CD1c-positive myeloid dendritic cell (primary cell): ENCODE results near the gene CLIP1.
"Not testable (repeated sequence)": the region's sequence is repeated elsewhere in the genome, so short reads cannot be mapped to it uniquely, and the experiment has no call there.

Experiments
- DNase-seq: peaks from one replicate; pipeline ENCODE4 v3.0.0-alpha.2; 2016; ENCODE audit errors: extremely low spot score

Gene CLIP1

GRCh38 chr12:122397981-122398380 is 24.5 kb downstream of the CLIP1 start:
- not testable (repeated sequence) for DNase-seq

- DNase-seq: no peak
Observed at GRCh38 chr12:122395319-122395718, 27.1 kb downstream of the CLIP1 start.

DNA sequence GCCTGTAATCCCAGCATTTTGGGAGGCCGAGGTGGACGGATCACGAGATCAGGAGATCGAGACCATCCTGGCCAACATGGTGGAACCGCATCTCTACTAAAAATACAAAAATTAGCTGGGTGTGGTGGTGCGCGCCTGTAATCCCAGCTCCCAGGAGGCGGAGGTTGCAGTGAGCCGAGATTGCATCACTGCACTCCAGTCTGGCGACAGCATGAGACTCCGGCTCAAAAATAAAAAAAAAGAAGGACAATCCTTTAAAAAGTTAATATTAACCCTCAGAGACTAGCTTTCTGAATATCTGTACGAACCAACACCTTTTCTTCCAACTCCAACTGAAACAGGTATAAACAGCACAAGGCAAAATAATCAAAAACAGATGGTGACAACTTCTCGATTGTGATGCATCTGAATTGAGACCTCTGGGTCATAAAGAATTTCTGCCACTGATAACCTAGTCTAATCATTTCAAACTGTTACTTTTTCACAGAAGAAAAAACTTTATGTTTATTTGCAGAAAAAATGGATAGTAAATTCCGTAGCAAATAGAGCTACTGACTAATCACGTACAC is 27.8 kb downstream of the CLIP1 start:
- DNase-seq: no peak

DNA sequence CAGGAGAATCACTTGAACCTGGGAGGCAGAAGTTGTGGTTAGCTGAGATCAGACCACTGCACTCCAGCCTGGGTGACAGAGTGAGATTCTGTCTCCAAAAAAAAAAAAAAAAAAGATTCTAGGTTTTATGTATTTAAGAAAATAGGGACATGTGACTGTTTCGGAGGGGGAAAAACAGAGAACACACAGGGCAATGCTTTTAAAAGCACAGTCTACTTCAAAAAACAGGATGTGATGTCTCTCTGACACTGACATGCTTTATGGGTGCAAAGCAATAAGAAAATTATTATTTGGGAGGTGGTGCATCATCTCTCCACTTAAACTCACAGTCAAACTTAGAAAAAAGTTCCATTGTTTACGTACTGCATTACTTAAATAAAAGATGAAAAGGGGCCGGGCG is 28.7 kb downstream of the CLIP1 start:
- DNase-seq: no peak

GRCh38 chr12:122392411-122392810 is 30.1 kb downstream of the CLIP1 start:
- DNase-seq: no peak

DNA sequence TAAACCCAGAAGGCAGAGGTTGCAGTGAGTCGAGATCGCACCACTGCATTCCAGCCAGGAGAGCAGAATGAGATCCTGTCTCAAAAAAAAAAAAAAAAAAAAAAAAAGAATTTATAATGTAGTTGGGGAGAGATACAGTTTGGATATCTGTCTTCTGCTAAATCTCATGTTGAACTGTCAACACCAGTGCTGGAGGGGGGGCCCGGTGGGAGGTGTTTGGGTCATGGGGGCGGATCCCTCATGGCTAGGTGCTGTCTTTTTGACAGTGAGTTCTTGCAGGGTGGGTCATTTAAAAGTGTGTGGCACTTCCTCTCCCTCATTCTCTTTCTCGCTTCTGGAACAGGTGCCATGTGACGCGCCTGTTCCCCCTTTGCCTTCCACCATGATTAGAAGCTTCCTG is 32.8 kb downstream of the CLIP1 start:
- DNase-seq: no peak

DNA sequence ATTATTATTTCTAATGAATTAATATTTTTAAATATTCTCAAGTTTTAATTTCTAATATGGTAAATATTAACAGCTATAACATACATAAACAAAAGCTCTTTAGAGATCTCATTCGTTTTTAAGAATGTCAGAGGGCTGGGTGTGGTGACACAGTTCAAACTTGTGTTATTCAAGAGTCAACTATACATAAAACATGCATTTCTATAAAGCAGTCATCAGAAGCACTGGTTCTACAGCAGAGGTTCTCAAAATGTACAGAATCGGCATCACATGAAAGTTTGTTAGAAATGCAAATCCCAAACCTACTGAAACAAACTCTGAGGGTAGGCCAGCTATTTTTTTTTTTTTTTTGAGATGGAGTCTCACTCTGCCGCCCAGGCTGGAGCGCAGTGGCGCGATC is 34.6 kb downstream of the CLIP1 start:
- no peak for DNase-seq

GRCh38 chr12:122385171-122386016 is 37.1 kb downstream of the CLIP1 start:
- no peak for DNase-seq

DNA sequence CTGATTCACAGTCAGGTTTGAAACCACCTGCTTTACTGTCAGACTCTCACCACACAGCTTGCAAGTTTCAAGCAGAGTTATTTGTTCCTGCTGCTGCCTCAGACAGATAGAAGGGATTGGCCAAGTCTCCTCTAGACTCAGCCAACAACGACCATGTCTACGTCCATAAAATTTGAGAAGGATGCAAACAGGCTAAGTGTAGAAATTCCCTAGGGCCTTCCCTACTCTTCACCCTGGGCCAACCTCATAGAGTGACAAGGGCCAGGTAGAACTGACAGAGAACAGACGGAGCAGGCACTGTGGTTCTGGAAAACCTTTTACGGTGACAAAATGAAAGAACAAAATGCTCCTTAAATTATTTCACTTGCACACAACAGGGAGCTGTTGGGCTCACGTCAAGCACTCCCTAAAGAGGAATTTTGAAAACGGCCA is 39.5 kb downstream of the CLIP1 start:
- no peak for DNase-seq

DNA sequence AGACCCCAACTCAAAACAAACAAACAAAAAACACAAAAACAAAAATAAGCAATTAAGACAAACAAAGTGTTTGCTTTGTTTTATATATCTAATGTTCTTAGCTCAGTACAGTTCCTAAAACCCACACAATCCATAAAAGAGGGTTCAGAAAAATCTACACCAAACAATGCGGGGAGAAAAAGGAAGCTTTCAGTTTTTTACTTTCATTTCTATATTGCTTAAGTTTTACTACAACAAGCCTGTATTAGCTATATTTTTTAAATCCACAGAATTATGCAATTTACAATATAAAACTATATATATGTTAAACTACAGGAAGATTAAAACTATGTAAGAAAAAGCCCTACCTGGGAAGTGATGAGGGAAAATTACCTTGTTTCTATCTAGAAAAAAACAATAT is 41.4 kb downstream of the CLIP1 start:
- DNase-seq: peak; percentile 35

DNA sequence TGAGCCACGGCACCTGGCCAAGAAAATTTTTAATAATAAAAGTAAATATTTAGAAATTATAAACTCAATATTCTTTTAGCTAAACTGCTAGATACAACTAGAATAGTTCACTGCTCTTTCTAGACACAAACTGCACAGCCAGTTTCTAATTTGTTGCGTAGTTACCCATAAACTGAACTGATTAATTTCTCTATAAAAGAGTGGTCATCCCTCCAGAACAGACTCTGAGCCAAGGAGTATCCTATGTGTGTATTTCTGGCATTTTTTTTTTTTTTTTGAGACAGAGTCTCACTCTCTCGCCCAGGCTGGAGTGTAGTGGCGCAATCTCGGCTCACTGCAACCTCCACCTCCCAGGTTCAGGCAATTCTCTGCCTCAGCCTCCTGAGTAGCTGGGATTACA is 45.7 kb downstream of the CLIP1 start:
- DNase-seq: not testable (repeated sequence)

DNA sequence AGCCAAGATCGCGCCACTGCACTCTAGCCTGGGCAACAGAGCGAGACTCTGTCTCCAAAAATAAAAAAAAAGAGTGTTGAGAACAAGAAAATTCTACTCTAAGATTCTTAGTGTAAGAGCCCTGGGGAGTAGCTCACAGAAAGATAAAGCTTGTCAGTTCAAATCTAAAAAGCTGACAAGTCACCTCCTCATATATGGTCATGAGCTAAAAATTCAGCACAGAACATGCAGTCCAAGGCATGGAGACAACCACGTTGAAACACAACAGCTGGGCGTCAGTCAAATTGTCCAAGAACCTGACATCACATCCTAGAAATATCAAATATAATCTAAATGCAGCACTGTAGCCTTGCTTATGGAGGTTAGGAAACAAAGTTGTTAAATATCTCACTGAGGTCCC is 47.8 kb downstream of the CLIP1 start:
- no peak for DNase-seq

- no peak for DNase-seq
Observed at GRCh38 chr12:122371475-122372045, 50.9 kb downstream of the CLIP1 start.

DNA sequence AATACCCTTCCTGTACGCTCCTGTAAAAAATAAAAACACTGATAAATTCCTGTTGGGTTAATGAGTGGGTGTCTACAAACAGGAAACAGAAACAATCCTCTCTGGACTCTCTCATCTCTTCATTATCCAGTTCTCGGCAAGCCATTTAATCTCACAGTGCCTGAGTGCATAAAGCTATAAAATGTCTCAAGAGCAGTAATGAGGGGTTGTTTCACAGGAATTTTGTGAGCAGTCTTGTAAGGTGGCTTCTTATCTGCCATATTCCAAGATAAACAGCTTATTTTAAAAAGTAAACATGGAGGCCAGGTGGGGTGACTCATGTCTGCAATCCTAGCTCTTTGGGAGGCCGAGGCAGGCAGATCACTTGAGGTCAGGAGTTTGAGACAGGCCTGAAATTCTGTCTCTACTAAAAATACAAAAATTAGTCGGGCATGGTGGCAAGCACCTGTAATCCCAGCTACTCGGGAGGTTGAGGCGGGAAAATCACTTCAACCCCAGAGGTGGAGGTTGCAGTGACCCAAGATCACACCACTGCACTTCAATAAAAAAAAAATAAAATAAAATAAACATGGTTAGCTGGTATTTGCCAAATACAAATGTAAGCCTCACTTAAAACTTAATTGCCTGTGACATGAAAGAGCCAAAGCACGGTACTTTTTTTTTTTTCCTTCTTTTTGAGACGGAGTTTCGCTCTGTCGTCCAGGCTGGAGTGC is 54.0 kb downstream of the CLIP1 start:
- no peak for DNase-seq

- DNase-seq: not testable (repeated sequence)
Observed at GRCh38 chr12:122367632-122368031, 54.8 kb downstream of the CLIP1 start.

DNA sequence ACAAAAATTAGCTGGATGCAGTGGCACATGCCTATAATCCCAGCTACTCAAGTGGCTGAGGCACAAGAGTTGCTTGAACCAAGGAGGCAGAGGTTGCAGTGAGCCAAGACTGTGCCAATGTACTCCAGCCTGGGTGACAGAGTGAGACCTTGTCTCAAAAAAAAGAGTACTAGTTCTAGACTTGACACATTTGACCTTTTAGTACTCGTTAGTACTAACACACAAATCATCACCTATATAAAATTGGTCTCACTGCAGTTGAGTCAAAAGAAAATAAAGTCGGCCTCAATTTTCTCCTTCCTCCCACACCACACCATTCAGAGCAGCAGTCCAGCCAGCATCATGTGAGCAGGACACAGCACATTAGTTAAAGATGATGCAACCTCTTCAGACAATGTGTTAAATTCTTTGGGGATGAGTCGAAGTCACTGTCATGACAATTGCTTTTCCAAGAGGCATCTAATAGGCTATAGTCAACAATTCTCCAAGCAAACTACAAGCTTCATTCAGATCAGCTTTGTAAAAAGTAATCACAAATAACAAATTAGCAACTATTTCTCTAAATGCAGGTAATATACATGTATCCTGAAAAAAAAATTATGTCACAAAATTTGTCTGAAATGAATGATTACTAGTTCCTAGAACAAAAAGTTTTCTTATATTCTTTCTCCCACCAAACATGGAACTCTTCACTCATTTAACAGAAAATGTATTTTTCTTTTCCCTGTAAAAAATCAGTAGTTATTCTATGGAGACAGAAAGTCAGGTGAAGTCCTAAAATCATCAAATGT is 55.6 kb downstream of the CLIP1 start:
- peak; percentile 10 for DNase-seq

- not testable (repeated sequence) for DNase-seq
Observed at GRCh38 chr12:122365226-122365625, 57.2 kb downstream of the CLIP1 start.

GRCh38 chr12:122363782-122364181 is 58.7 kb downstream of the CLIP1 start:
- DNase-seq: no peak

DNA sequence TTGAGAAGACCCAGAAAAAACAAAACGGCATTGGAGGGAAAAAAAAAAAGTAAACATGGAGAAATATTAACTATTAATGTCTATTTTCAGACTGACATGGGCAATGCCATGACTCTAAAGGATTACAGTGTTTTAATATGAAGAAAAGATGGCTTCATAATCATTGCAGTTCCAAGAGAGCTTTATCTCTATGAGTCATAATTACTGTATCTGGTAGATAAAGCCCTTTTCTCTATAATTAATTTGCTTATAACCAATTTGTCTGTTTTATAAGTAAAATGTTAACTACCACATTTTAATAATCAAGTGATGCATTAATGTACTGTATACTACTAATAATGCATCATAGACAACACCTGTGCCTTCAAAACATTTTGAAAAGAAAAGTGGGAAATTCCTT is 59.7 kb downstream of the CLIP1 start:
- no peak for DNase-seq

DNA sequence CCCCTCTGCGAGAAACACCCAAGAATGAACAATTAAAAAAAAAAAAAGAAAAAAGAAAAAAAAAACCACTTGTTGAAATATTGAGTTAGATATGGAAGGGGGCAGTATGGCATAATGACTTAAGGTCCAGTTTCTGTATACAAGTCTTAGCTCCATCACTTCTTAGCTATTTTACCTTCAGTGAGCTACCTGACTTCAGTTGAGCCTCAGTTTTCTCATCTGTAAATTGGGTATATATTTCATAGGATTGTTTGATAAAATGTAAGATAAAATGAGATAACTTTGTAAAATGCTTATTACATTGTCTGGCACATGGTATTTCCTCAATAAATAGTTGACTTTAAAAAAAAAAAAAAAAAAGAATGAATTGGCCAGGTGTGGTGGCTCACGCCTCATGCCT is 64.1 kb downstream of the CLIP1 start:
- DNase-seq: not testable (repeated sequence)

DNA sequence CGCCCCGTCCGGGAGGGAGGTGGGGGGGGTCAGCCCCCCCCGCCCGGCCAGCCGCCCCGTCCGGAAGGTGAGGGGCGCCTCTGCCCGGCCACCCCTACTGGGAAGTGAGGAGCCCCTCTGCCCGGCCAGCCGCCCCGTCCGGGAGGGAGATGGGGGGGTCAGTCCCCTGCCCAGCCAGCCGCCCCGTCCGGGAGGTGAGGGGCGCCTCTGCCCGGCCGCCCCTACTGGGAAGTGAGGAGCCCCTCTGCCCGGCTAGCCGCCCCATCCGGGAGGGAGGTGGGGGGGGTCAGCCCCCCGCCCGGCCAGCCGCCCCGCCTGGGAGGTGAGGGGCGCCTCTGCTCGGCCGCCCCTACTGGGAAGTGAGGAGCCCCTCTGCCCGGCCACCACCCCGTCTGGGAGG is 64.9 kb downstream of the CLIP1 start:
- not testable (repeated sequence) for DNase-seq

DNA sequence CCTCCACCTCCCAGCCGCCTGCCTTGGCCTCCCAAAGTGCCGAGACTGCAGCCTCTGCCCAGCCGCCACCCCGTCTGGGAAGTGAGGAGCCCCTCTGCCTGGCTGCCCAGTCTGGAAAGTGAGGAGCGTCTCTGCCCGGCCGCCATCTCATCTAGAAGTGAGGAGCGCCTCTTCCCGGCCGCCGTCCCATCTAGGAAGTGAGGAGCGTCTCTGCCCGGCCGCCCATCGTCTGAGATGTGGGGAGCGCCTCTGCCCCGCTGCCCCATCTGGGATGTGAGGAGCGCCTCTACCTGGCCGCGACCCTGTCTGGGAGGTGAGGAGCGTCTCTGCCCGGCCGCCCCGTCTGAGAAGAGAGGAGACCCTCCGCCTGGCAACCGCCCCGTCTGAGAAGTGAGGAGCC is 65.5 kb downstream of the CLIP1 start:
- DNase-seq: not testable (repeated sequence)
